ENCODE data around the gene DIP2A.

DIP2A gene

DNA sequence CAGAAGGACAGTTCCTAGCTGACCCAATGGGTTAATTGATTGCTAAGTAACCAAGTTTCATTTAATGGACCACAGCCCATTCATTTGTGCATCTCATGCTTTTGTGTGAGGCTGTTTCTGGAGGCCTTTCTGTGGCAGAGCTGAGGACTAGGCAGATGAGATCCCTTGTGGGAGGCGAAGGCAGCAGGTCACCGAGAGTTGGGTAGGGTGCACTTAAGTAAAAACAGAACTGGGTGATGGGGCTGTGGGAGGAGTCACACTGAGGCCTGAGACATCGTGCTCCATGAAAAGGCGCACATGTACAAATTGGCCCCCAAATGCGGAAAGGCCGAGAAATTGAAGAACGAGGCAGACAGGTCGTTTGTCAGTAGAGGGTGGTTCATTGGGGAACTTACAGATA, 85.3 kb downstream of the DIP2A start:
- no peak for TF ChIP-seq POLR2AphosphoS5 (IDR thresholded peaks at IDR 0.05; ENCODE audit: low read depth, low read length)
- no peak for TF ChIP-seq POLR2A (IDR thresholded peaks at IDR 0.05; ENCODE audit: low read depth, low read length)
- no peak for TF ChIP-seq TAF1 (IDR thresholded peaks at IDR 0.05; ENCODE audit: borderline replicate concordance, low read depth, low read length)
- no peak for DNase-seq (ENCODE audit: insufficient read length)
- no peak for FAIRE-seq

- DNase-seq (ENCODE audit: insufficient read length) (no peak), FAIRE-seq (no peak)
- TF ChIP-seq POLR2A (IDR thresholded peaks at IDR 0.05; ENCODE audit: low read depth, low read length) (no peak), TAF1 (IDR thresholded peaks at IDR 0.05; ENCODE audit: borderline replicate concordance, low read depth, low read length) (no peak), POLR2AphosphoS5 (IDR thresholded peaks at IDR 0.05; ENCODE audit: low read depth, low read length) (no peak)
These were observed 86.1 kb downstream of the DIP2A start for GRCh38 chr21:46544824-46545223.

DNA sequence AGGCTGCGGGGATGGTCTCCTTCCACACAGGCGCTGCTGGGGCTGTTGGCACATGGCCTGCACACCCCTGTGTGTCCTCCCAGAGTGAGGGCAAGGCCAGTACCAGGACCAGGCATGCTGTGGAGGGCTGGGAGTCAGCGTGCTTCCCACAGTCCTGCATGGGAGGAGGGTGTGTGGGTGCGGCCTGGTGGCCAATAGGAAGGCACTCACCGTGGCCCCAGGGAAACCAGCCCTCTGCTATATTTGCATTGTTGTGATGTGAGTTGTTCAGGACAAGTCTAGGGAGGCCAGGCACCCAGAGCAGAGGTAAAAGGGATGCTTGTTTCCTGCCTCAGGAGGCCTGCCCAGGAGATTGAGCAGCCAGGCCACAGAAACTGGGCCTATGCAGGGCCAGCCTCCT, 86.7 kb downstream of the DIP2A start:
- TF ChIP-seq TAF1 (IDR thresholded peaks at IDR 0.05; ENCODE audit: borderline replicate concordance, low read depth, low read length) (no peak), POLR2AphosphoS5 (IDR thresholded peaks at IDR 0.05; ENCODE audit: low read depth, low read length) (no peak)
- no peak for FAIRE-seq
- DNase-seq (ENCODE audit: insufficient read length): no peak

GRCh38 chr21:46545911-46546310, 87.2 kb downstream of the DIP2A start:
- DNase-seq (ENCODE audit: insufficient read length) (no peak), FAIRE-seq (no peak)
- TF ChIP-seq TAF1 (IDR thresholded peaks at IDR 0.05; ENCODE audit: borderline replicate concordance, low read depth, low read length) (no peak), POLR2A (IDR thresholded peaks at IDR 0.05; ENCODE audit: low read depth, low read length) (no peak), POLR2AphosphoS5 (IDR thresholded peaks at IDR 0.05; ENCODE audit: low read depth, low read length) (no peak)

DNA sequence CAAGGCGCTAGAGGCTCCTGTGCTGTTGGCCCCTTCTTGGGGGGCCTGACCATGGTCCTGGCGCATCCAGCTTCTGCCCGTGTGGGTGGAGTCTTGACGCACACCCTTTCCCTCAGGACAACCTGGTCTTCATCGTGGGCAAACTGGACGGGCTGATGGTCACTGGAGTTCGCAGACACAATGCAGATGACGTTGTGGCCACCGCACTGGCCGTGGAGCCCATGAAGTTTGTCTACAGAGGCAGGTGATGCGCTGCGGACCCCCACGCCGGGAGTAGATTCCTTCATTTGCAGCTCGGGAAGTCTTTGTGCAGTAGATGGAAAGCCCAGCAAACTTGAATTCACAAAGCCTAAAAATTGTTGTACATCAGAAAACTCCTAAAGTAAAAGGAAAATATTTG, 88.1 kb downstream of the DIP2A start:
- no peak for TF ChIP-seq POLR2A (IDR thresholded peaks at IDR 0.05; ENCODE audit: low read depth, low read length)
- TF ChIP-seq POLR2AphosphoS5 (IDR thresholded peaks at IDR 0.05; ENCODE audit: low read depth, low read length): no peak
- TF ChIP-seq TAF1 (IDR thresholded peaks at IDR 0.05; ENCODE audit: borderline replicate concordance, low read depth, low read length): no peak
- FAIRE-seq: no peak
- no peak for DNase-seq (ENCODE audit: insufficient read length)

- FAIRE-seq (no peak), DNase-seq (ENCODE audit: insufficient read length) (no peak)
- TF ChIP-seq POLR2AphosphoS5 (IDR thresholded peaks at IDR 0.05; ENCODE audit: low read depth, low read length): no peak
- no peak for TF ChIP-seq POLR2A (IDR thresholded peaks at IDR 0.05; ENCODE audit: low read depth, low read length)
- TF ChIP-seq TAF1 (IDR thresholded peaks at IDR 0.05; ENCODE audit: borderline replicate concordance, low read depth, low read length): no peak
These were observed 91.0 kb downstream of the DIP2A start for GRCh38 chr21:46549650-46550049.

DNA sequence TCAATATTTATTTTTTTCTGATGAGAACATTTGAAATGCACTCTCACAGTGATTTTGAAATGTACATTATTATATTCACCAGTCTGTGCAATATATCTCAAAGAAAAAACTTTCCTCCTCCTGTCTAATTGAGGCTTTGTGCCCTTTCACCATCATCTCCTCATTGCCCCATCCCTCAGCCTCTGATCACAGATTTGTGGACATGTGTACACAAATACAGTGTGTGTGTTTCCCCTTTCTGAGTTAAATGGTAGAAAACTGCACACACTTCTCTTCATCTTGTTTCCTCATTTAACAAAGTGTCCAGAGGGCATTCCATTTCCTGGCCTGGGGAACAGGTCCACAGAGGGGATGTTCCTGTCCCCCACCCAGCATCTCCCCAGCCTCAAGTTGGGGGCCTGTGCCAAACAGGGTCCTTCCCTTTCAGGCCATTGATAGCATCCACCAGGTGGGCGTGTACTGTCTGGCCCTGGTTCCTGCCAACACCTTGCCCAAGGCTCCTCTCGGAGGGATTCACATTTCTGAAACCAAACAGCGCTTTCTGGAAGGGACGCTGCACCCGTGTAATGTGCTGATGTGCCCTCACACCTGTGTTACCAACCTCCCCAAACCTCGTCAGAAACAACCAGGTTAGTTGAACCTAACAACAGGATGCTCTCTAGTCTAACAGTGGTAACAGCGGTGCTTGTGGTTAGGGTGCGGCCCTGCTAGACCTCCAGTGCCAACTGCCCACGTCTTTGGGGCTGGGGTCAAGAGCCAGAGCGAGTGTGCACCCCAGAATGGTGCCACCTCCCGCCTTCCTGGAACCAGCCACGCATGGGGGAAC, 91.6 kb downstream of the DIP2A start:
- TF ChIP-seq POLR2A (IDR thresholded peaks at IDR 0.05; ENCODE audit: low read depth, low read length): no peak
- TF ChIP-seq TAF1 (IDR thresholded peaks at IDR 0.05; ENCODE audit: borderline replicate concordance, low read depth, low read length): no peak
- TF ChIP-seq POLR2AphosphoS5 (IDR thresholded peaks at IDR 0.05; ENCODE audit: low read depth, low read length): no peak
- no peak for FAIRE-seq
- no peak for DNase-seq (ENCODE audit: insufficient read length)

GRCh38 chr21:46551636-46552241, 93.0 kb downstream of the DIP2A start:
- FAIRE-seq (no peak), DNase-seq (ENCODE audit: insufficient read length) (no peak)
- TF ChIP-seq TAF1 (IDR thresholded peaks at IDR 0.05; ENCODE audit: borderline replicate concordance, low read depth, low read length) (no peak), POLR2A (IDR thresholded peaks at IDR 0.05; ENCODE audit: low read depth, low read length) (no peak), POLR2AphosphoS5 (IDR thresholded peaks at IDR 0.05; ENCODE audit: low read depth, low read length) (no peak)

DNA sequence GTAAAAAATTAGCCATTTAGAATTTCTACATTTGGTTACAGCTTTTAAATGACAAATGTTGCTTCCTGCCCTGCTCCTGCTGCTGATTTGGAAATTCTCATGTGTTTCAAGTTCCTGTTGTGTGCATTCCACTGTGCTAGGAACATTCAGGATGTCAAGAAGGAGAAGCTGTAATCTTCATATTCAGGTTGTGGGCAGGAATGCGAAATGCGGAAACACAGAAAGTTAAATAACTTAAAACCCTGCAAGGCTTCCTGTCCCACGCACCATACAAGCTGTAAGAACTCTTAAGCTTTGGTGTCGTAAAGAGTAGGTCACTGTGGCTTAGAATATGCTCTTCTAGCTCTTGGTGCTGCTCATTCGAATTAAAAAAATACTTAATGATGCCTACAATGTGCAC, 93.6 kb downstream of the DIP2A start:
- no peak for TF ChIP-seq POLR2A (IDR thresholded peaks at IDR 0.05; ENCODE audit: low read depth, low read length)
- no peak for TF ChIP-seq TAF1 (IDR thresholded peaks at IDR 0.05; ENCODE audit: borderline replicate concordance, low read depth, low read length)
- TF ChIP-seq POLR2AphosphoS5 (IDR thresholded peaks at IDR 0.05; ENCODE audit: low read depth, low read length): no peak
- FAIRE-seq: peak; percentile 50
- no peak for DNase-seq (ENCODE audit: insufficient read length)

DNA sequence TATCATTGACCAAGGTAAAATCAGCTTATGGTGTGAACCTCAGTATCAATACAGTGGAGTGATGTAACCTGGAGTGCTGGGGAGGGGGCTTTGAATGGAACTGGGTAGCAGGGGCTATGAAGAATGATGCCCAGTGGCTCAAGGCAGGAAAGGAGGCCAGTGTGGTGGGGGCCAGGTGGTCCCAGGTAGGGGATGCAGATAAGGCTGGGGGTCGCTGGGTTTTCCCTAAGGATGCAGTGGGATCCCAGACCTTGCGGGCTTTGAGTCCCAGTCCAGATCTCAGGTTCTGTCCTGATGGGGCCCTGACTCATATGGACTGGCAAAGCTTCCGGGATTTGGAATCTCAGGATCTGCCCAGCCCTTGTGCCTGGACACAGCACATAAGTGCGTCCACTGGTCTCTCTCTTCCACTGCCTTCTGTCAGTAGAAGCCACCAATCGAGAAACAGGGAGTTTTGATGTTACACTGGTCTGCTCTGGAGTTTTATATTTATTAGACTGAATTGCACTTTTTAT, 94.2 kb downstream of the DIP2A start:
- DNase-seq (ENCODE audit: insufficient read length) (no peak), FAIRE-seq (no peak)
- TF ChIP-seq TAF1 (IDR thresholded peaks at IDR 0.05; ENCODE audit: borderline replicate concordance, low read depth, low read length) (no peak), POLR2AphosphoS5 (IDR thresholded peaks at IDR 0.05; ENCODE audit: low read depth, low read length) (no peak), POLR2A (IDR thresholded peaks at IDR 0.05; ENCODE audit: low read depth, low read length) (no peak)

- FAIRE-seq (no peak), DNase-seq (ENCODE audit: insufficient read length) (no peak)
- TF ChIP-seq POLR2AphosphoS5 (IDR thresholded peaks at IDR 0.05; ENCODE audit: low read depth, low read length): no peak
These were observed 95.3 kb downstream of the DIP2A start for GRCh38 chr21:46553993-46554392.

Data from GM12892 (cell line).